H4 (cell line): ENCODE results near the gene MYB. TPM values are rescaled to one million over a fixed set of nuclear protein-coding genes. Genes with fewer than 3 reads are reported as not detected.
"Not testable (repeated sequence)": the region's sequence is repeated elsewhere in the genome, so short reads cannot be mapped to it uniquely, and the experiment has no call there.

Source experiments
- DNase-seq: peaks from one replicate; pipeline ENCODE4 v3.0.0-alpha.2; 2015; ENCODE audit warnings: low spot score
- total RNA-seq: library from RNA; depleted of rRNA; stranded (reverse); fragments of >200 nt; shearing (Covaris generic); gene quantifications from 2 replicates; pipeline ENCODE4 v1.2.3, GENCODE V29; 2014

Gene MYB
- total RNA-seq, 1 experiment from 2014 or later: 1.1 TPM

DNA sequence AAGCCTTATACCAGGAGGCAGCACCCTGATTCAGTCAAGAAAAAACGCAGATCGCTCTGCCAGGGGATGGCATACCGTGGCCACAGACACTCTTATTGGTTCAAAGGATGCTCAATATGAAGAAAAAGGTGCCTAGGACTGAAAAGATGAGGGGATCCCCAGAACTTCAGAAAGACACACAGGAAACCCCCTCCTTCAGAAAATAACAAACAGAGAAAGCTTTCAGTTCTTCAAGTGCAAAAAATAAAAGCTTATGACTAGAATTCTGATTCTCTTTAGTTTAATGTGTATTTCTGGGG is 17.7 kb upstream of the MYB start:
- no peak for DNase-seq

DNA sequence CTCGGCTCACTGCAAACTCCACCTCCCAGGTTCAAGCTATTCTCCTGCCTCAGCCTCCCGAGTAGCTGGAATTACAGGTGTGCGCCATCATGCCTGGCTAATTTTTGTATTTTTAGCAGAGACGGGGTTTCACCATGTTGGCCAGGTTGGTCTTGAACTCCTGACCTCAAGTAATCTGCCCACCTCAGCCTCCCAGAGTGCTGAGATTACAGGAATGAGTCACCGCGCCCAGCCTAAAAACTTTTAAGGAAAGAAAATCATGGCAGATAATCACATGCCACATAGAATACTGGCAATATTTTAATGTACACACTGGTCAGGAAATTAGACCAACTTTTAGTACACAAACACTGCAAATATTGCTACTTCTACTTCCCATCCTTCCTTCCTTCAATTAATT is 16.7 kb upstream of the MYB start:
- DNase-seq: not testable (repeated sequence)

DNA sequence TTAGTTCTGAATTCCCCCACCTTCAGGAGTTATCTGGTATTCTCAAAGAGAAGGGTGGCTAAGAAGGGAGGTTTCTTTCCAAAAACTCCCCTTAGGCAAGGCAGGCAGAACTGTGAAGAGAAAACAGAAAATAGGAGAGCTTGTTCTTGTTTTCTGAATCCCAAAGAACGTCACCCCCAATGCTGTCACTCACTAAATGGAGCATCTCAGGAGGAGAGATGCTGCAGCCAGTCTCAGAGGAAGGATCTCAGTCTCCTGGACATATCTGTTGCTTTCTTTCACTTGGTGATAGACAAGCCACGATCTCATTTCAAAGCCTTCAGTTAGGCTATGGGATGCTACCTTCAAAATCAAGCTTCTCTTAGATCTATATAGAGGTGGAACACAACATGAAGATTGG is 16.1 kb upstream of the MYB start:
- DNase-seq: no peak

DNA sequence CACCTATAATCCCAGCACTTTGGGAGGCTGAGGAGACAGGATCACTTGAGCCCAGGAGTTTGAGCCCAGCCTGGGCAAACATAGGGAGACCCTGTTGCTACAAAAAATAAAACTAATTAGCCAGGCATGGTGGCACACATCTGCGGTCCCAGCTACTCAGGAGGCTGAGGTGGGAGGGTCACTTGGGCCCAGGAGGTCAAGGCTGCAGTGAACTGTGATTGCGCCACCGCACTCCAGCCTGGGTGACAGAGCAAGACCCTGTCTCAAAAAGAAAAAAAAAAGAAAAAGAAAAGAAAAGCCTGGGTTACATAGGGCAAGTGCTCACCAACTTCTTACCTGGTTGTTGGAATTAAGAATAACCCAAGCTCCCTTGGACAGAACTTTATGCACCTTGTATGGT is 14.6 kb upstream of the MYB start:
- DNase-seq: no peak

DNA sequence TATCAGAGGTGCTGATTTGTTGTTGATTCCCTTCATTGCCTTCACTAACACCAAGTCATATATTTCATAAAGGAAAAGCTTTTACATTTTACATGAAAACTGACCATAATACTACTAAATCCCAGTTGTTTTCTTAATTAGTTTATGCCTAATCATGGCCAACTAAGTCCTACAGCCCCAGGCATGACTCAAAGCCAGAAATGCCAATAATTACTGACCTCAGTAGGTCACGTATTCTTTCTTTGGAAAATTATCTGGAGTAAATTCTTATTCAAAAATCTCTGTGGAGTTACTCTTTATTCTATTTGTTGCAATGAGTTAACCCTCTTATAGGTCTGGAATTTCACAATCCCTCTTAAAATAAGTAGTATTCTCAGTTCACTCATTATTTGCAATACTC is 13.5 kb upstream of the MYB start:
- DNase-seq: no peak

DNA sequence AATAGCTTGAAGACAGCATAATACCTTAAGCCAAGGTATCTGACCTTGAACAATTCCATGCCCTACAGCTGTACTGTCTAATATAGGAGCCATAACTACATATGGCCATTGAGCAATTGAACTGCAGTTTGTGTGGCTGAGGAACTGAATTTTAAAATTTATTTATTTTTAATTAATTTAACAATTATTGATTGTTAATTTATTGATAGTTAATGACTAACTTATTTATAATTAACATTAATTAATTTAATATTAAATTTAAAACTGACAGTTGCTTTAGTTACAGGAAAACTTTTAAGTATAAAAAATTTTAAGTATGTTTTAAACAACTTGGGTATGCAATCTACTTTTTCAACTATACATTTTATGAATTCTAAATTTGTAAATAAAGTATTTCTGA is 12.3 kb upstream of the MYB start:
- DNase-seq: no peak

DNA sequence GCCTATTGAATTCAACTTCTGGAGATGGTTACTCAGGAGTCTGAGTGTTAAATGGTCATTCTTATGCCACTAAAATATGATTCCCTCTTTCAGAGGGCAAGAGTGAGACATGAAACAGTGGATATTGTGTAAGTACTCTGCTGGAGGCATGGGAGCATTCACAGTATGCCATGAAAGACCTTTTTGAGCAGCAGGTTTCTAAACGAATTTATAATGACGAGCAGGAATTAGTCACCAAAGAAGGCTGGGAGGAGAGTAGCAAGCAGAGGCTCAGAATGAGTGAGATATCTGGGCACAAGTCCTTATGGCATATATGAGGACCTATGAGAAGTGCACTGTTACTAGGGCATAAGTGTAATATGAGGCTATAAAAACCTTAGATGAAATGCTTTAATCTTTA is 10.9 kb upstream of the MYB start:
- no peak for DNase-seq

DNA sequence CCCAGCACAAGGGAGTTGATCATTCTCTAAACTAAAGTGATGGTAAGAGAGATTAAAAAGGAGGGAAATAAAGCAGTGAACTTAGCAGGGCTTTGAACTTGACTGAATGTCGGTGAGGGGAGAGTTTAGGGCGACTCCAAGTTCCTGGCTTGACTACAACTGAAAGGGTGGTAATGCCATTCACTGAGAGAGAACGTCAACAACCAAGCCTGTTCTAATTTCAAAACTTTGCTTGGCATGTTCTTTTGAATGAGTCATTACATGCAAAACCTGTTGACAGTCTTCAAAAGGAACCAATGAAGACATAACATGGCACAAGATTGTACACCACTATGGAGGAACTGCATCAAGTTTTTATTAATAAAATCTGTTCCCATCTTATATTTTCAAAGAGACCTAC is 10.3 kb upstream of the MYB start:
- no peak for DNase-seq

DNA sequence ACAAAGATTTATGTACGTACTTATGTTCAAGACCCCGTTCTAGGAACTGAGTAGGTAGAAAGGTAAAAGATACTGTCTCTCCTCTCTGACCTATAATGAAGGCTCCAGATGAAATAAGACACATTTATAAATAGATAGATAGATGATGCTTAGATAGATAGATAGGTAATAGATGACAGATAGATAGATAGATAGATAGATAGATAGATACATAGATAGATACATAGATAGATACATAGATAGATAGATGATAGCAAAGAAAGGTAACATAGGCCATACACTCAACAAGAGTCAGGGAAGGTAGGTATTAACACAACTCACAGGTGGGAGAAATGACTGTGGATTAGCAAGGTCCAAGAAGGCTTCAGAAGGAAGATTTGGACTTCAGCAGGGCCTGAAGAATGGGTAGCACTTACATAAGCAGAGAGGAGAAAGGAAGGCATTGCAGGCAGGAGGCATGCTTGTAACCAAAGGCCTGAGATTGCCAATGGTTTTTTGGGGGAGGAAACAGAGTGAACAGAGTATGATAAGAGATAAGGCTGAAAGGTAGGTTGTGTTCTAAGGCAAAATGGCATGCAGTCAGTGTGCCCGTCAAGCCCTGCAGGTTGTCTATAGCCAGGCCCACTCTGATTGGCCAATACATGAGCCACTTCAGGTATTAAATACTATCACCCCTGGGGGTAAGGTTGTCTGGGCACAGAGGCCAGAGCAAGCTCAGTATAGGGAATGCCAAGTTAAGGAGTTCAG is 7.7 kb upstream of the MYB start:
- no peak for DNase-seq

DNA sequence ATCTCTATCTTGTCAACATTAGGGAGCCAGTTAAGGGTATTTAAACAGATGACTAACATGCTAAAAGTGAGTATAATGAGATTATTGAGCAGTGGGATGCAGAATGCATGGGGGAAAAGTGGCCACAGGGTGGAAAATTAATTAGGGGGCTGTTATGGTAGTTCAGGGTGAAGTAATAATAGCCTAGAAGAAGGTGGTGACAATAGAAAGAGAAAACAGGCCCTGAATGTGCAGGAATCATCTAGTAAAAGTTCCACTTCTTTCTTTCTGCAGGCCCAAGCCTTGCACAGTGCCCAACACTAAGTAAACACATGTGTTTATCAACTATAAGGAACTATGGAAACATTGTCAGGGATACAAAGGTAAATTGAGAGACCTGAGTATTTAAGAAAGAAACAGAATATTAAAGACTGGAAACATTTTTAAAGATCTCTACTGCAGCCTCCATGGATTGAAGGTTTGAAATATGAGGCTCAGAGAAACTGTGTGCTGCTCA is 7.1 kb upstream of the MYB start:
- no peak for DNase-seq

DNA sequence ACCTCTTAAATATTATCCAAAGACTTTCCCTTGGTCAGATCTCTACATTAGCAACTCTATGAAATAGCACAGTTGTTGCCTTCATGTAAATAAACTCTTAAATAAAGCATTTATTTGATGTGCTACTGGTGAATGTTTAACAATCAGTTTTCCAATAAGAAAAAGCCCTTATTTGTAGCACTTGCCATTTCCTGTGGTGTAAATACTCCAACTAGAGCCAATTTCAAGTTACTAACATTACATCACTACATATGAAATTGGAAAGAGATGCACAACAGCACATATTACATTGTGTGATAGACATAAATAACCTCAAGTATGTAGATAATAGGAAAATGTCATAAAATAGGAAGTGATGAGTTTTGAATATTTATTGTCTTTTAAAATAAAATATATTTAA is 5.0 kb upstream of the MYB start:
- DNase-seq: no peak

DNA sequence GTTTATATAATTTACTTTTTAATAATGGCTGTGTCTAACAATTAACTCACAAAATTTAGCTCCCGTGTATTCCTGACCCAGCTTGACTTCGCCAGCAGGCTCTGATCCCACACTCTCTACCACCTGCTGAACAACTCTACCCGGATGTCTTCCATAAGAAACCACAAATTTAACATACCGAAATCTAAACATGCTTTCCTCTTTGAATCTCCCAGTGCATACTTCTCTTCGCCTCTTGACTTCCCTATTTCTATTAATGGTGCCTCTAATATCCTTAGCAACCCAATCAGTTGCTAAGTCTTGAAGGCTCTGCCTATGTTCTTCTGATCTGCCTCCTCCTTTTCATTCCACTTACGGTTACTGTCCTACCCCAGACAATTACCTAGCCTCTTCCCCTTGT is 4.6 kb upstream of the MYB start:
- no peak for DNase-seq

DNA sequence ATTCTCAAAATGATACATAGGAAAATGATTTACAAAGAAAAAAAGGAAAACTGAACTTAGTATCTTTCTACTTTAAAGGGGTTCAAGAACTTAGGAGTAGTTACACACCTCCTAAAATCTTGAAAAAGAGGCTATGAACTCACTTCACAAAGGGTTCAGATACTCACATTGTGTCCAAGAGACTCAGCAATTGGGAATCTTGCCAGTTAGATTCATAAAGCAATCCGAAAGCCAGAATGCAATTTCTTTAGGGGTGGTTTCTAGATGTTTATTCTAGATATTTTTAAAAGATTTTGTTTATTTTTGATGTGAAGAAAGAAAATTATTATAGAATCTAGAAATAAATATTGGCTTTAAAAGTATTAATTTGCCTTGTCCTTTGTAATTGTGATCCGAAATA is 1.7 kb upstream of the MYB start:
- DNase-seq: no peak

DNA sequence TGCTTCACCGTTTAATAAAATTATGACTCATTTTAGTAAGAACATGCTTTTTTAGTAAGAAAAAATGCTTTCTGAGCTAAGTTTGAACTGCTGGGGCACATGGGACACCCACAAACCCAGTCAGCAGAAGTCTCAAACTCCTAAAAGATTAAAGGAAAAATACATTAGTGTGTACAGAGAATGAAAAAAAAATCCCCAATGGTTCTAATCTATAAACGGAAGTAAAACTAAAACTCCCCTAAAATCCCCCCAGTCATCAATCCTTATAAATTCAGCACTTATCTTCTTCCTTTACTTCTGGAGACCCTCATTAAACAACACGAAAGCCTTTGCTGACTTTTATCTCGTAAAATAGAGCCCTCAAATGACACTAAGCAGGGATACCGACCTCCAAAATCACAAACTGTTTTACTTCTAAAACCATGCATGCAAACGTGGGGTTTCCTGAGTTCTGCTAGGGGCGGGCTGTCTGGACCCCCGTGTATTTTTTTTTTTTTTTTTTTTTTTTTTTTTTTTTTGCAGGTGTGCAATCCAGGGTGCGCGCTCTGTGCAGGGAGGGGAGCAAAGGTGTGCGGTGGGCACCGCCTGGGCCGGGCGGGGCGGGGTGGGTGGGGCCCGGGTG is 1.1 kb upstream of the MYB start:
- DNase-seq: no peak

DNA sequence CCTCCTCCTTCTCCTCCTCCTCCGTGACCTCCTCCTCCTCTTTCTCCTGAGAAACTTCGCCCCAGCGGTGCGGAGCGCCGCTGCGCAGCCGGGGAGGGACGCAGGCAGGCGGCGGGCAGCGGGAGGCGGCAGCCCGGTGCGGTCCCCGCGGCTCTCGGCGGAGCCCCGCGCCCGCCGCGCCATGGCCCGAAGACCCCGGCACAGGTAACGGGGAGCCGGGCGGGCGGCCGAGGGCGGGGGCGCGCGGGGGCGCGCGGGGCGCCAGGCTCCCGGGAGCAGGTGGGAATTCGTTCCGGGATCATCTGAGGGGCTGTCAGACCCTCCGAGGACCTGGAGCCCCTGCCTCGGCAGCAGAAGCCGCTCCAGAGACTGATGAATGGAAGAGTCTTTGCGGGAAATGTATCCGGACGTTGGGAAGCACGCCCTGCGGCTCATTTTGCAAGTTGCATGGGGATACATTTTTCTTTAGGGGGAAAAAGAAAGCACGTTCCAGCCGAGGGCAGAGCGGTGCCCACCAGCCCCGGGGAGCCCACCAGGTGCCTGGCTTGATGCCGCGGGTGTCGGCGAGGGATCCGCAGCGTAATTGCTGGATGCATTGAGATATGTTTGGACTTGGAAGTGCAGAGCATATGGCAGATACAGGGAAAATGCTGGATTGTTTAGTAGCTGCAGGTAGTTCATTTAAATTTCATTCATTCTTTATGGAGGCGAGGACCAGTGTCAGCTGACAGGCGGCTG is 394 bp downstream of the MYB start:
- no peak for DNase-seq

DNA sequence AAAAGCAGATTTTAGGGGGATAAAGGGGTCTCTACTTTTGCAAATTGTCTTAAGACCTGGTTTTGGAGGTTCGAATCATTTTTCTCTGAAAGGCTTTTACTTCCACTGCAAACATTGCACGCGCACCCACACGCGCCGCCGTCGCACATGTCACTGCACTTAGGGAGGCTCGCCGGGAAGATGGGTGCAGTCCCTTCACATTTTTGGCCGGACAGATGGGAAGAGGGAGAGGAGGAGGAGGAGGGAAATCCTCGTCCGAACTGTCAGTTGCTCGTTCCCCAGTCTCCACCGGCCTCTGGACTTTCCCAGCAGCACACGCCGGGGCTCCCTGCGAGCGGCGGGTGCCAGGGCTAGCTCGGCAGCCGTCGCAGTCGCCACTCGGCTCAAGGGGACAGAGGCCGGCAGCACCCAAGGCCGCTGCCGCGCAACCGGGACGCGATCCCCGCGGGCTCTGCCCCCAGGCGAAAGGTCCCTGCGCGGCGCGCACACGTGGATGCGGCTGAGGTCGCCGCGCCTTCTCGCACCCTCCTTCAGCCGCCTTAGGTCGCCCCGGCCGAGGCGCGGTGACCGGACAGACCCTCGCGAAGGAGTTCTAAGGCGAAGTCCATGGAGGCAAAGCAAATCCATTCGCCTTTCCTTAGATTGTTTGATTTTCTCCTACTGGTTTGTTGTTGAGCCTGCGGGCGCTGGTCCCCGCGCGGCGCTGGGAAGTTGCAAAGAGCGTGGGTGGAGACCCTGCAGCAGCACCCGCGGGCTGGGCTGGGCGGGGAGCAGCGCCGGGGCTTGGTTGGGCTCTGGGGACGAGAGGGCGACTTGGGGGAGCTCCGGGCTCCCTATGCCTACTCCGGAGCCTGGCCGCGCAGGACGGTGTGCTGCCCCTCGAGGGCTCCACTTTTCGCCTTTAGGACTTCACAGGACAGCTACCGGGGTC is 1.2 kb downstream of the MYB start:
- no peak for DNase-seq

DNA sequence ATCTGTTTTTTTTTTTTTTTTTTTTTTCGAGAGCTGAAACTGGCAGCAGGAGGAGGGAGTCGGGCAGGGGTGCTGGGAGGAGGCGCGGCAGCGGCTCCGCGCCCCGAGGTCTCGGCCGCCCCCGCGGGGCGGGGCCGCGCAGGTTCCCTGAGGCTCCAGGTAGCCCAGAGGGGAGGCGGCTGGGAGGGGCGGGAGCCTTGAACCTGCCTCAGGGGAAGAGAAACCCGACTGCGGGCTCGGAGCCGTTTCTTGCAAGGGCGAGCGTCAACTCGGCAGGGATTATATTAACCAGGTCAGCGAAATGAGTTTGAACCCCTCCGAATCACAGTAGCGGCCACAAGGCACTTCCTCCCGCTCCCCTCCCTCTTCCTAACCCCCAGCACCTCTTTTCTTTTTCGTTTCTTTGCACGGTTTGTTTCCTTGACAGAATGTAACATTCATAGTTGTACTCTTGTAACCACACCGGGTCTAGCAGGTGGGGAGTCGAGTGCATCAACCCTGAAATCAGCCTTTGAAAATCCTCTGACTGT is 2.0 kb downstream of the MYB start:
- no peak for DNase-seq

DNA sequence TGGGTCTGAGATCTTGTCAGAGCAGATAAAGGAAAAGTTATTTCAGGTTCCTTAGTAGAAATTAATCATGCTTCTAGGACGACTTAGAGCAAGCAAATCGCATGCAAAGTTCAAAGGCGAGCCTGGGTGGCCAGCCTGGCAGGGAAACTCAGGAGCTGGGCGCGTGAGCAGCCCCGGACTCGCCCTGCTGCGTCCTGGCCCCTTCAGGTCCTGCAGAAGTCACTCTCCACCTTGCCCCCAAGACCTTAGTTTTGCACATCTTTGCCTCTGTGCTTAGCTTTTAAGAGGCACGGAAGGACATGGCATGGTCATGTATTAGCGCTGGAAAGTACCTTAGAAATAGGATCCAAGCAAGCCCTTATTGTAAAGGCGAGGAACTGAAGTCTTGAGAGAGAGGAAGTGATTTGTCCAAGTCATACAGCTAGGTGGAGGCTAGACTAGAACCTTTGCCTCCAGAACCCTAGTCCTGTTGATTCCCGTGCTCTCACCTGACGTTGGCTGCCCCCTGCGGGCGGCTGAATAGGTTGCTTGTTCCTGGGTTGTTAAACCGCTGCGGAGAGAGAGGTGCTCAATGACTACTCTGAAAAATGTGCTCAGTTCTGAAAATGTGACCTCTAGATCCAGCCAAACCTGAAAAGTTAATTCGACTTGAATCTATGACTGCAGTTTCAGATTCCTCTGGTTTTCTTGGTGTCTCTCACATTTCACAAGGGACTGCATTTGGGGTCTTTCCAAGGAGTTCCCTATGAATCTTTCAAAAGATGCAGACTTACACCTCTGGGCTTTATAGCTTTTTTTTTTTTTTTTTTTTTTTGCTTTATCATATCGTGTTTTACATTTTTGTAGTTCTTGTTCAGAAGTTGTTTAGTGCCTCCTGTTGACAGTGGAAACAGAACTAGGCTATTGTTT is 2.7 kb downstream of the MYB start:
- no peak for DNase-seq

DNA sequence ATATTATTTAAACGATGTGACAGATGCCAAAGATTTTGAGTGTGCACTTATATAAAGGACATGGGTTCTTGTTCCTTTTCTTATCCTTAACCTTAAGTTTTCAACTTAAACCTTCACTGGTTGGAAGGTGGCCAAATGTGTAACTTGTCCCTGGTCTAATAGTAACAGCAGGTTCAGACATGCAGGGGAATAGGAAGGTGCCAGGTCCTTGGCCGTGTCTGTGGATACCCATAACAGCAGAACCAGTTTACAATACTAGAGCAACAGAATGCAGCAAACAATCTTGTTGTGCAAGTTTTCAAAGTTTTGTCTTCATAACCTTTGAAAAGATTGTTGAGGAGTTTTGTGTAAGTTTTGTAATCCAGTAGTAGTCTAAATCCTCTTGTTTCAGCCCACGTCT is 4.4 kb downstream of the MYB start:
- no peak for DNase-seq

DNA sequence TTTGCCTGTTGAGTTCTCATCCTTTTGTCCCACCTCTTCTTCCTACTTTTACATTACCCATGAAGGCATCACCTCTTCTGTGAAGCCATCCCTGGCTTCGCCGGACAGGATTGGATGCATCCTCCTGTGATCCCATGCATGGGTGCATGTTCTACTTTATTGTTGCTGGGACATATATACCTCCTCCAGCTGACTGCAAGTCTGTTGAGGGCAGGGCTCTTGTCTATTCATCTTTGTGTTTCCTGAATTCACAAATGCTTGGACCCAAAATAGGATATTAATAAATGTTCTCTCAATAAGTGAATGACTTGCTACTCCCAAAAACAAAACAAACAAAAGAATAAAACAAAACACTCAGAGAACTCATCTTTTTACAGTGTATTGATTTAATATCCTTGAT is 5.1 kb downstream of the MYB start:
- no peak for DNase-seq

DNA sequence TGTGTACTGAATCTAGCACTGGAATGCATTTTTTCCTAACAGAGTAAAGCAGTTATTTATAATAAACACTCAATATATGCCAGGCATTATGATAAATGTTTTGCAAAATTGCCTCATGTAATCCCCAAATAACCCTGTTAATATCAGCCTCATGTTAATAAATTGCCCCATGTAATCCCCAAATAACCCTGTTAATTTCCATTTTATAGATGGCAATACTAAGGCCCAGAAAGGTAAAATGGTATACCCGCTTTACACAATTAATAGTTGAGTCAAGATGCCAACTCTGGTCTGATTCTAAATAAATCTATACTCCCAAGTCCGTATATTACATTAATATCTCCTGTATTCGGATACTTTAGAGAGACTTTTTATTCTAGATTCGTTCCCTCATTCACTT is 6.3 kb downstream of the MYB start:
- DNase-seq: no peak
